Ishikawa (cell line): Measurements from ENCODE around the gene SAMD4B.

Source experiments
- CEBPB ChIP-seq: IDR thresholded peaks from 2 replicates; pipeline ENCODE4 v1.6.1; 2012
- CREB1 ChIP-seq: IDR thresholded peaks from 2 replicates; pipeline ENCODE4 v1.6.1; 2012; ENCODE audit warnings: low read depth
- EGR1 ChIP-seq: IDR thresholded peaks from 2 replicates; pipeline ENCODE4 v1.6.1; 2012
- EP300 ChIP-seq: IDR thresholded peaks from 2 replicates; pipeline ENCODE4 v1.6.1; 2012; ENCODE audit warnings: borderline replicate concordance
- FOXM1 ChIP-seq: IDR thresholded peaks from 2 replicates; pipeline ENCODE4 v1.6.1; 2012; ENCODE audit warnings: low read depth, borderline replicate concordance
- MAX ChIP-seq: IDR thresholded peaks from 2 replicates; pipeline ENCODE4 v1.6.1; 2012
- NFIC ChIP-seq: IDR thresholded peaks from 2 replicates; pipeline ENCODE4 v1.6.1; 2012
- RAD21 ChIP-seq: IDR thresholded peaks from 2 replicates; pipeline ENCODE4 v1.6.1; 2012; ENCODE audit warnings: low read depth
- REST ChIP-seq: IDR thresholded peaks from 2 replicates; pipeline ENCODE4 v1.6.1; 2012; ENCODE audit warnings: low read depth, mild to moderate bottlenecking
- TAF1 ChIP-seq: IDR thresholded peaks from 2 replicates; pipeline ENCODE4 v1.6.1; 2012; ENCODE audit warnings: low read depth, mild to moderate bottlenecking
- TCF12 ChIP-seq: IDR thresholded peaks from 2 replicates; pipeline ENCODE4 v1.6.1; 2012; ENCODE audit warnings: low read depth
- TEAD4 ChIP-seq: IDR thresholded peaks from 2 replicates; pipeline ENCODE4 v1.6.1; 2012
- USF1 ChIP-seq: IDR thresholded peaks from 2 replicates; pipeline ENCODE4 v1.6.1; 2012
- YY1 ChIP-seq: IDR thresholded peaks from 2 replicates; pipeline ENCODE4 v1.6.1; 2012; ENCODE audit warnings: low read depth
- ZBTB7A ChIP-seq: IDR thresholded peaks from 2 replicates; pipeline ENCODE4 v1.6.1; 2012; ENCODE audit warnings: low read depth

SAMD4B gene

GRCh38 chr19:39319098-39319891 is 22.9 kb upstream of the SAMD4B start:
- TF ChIP-seq TEAD4, result no peak
- no peak for TF ChIP-seq RAD21
- TF ChIP-seq CREB1, result no peak
- TF ChIP-seq TCF12, result no peak
- no peak for TF ChIP-seq YY1
- TF ChIP-seq NFIC, result no peak
- TF ChIP-seq EP300, result no peak
- TF ChIP-seq ZBTB7A, result no peak
- TF ChIP-seq FOXM1, result no peak
- TF ChIP-seq USF1, result no peak
- no peak for TF ChIP-seq EGR1
- no peak for TF ChIP-seq CEBPB
- TF ChIP-seq MAX, result no peak
- no peak for TF ChIP-seq REST
- TF ChIP-seq TAF1, result no peak

- TF ChIP-seq TCF12, result no peak
- no peak for TF ChIP-seq YY1
- TF ChIP-seq TAF1, result no peak
- TF ChIP-seq ZBTB7A, result no peak
- TF ChIP-seq RAD21, result no peak
Measured at GRCh38 chr19:39319892-39320248, 22.4 kb upstream of the SAMD4B start.

- TF ChIP-seq ZBTB7A (no peak; the same call in 1 of the 2 replicates), TCF12 (no peak), REST (no peak), TEAD4 (no peak), TAF1 (no peak), EP300 (no peak), NFIC (no peak)
Measured at GRCh38 chr19:39321117-39321831, 20.9 kb upstream of the SAMD4B start.

GRCh38 chr19:39321832-39322176 is 20.4 kb upstream of the SAMD4B start:
- TF ChIP-seq MAX, result no peak
- no peak for TF ChIP-seq NFIC
- no peak; the same call in 1 of the 2 replicates for TF ChIP-seq ZBTB7A
- no peak for TF ChIP-seq TAF1
- no peak for TF ChIP-seq REST
- no peak for TF ChIP-seq YY1
- no peak for TF ChIP-seq TCF12
- no peak for TF ChIP-seq TEAD4
- TF ChIP-seq FOXM1, result no peak
- no peak for TF ChIP-seq CREB1
- TF ChIP-seq EGR1, result no peak
- TF ChIP-seq USF1, result no peak
